ENCODE measurements around the gene MACO1.

GRCh38 chr1:25430073-25430966, at the start of gene MACO1:
- TF ChIP-seq EZH2 (IDR thresholded peaks at IDR 0.05; ENCODE audit: borderline replicate concordance, low read depth, low read length, poor library complexity, severe bottlenecking) = no peak
- no peak for TF ChIP-seq CTCF (conservative IDR thresholded peaks at IDR 0.05; ENCODE audit: low read depth, low read length)
